Tibial artery (tissue), 4 donors: Measurements from ENCODE around the gene TMEM247.

Experiments used
- DNase-seq, 2 donors: peaks; one replicate each; pipeline ENCODE4 v3.0.0-alpha.2; 2019
- H3K27ac ChIP-seq, 2 donors: fragments of 200-600 bp; sonication (generic) in 1 of 2; 1 replicate in 1 of 2; 2 replicates in 1 of 2; pipeline ENCODE4 v1.5.1; 2018 to 2019; ENCODE audit warnings: mild to moderate bottlenecking in 1 of 2
- H3K27me3 ChIP-seq, 2 donors: fragments of 200-600 bp; sonication (generic) in 1 of 2; one replicate each; pipeline versions ENCODE4 v1.5.1 to v1.6.0; 2016 to 2019
- H3K36me3 ChIP-seq, 3 donors: fragments of 200-600 bp; sonication (generic) in 2 of 3; one replicate each; pipeline ENCODE4 v1.5.1; 2016 to 2019; ENCODE audit warnings: mild to moderate bottlenecking in 2 of 3
- H3K4me1 ChIP-seq, 4 donors: fragments of 200-600 bp; sonication (generic) in 2 of 4; 1 replicate in 3 of 4; 2 replicates in 1 of 4; pipeline ENCODE4 v1.5.1; 2016 to 2019
- H3K4me3 ChIP-seq, 2 donors: fragments of 200-600 bp; sonication (generic) in 1 of 2; 1 replicate in 1 of 2; 2 replicates in 1 of 2; pipeline ENCODE4 v1.5.1; 2018 to 2019; ENCODE audit warnings: mild to moderate bottlenecking in 2 of 2
- H3K9me3 ChIP-seq, 3 donors: fragments of 200-600 bp; sonication (generic) in 1 of 3; one replicate each; pipeline ENCODE4 v1.5.1; 2016 to 2019
- CTCF ChIP-seq, 2 experiments: fragments of 200-600 bp in 1 of 2; fragments of 450-650 bp in 1 of 2; IDR thresholded peaks; one replicate each; pipeline ENCODE4 v1.5.1; 2017 to 2019; ENCODE audit warnings: antibody characterized with exemption in 2 of 2, mild to moderate bottlenecking in 1 of 2, moderate library complexity in 1 of 2
- intact Hi-C: fragments of 100-400 bp; cut with DNase I; formaldehyde crosslinking; loops from one replicate; pipeline ENCODE4 v1.15.0; 2023; ENCODE audit warnings: low total_unique reads

Gene TMEM247

DNA sequence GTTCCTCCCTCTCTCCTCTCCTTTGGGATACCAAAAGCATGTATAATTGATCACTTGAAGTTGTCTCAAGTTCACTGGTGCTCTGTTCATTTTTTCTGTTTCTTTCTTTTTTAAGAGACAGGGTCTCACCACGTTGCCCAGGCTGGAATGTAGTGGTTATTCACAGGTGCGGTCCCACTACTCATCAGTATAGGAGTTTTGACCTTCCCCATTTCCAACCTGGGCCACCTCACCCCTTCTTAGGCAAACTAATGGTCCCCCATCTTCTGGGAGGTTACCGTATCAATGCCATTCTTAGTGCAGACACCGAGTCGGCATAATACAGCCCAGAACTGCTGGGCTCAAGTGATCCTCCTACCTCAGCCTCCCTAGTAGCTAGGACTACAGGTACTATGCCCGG lies 31.3 kb upstream of the TMEM247 start:
- no peaks in the 10 kb centered on the region for H3K36me3 ChIP-seq
- peaks cover 0 to 12% (median 5%) of the 10 kb centered on the region in 4 donors for H3K4me1 ChIP-seq
- peaks cover 0 to 5% (median 0%) of the 10 kb centered on the region in 3 donors for H3K9me3 ChIP-seq
- no peak overlapping the region for H3K4me3 ChIP-seq
- no peak for DNase-seq
- TF ChIP-seq CTCF (IDR thresholded peaks at IDR 0.05) = no peak
- intact Hi-C loops = no loop called here
- H3K27ac ChIP-seq = no peak overlapping the region
- H3K27me3 ChIP-seq = no peaks in the 10 kb centered on the region

GRCh38 chr2:46448641-46449040 lies 30.7 kb upstream of the TMEM247 start:
- TF ChIP-seq CTCF (IDR thresholded peaks at IDR 0.05) = no peak
- Histone ChIP-seq H3K36me3 (no peaks in the 10 kb centered on the region), H3K27me3 (no peaks in the 10 kb centered on the region), H3K9me3 (peaks cover 0 to 5% (median 0%) of the 10 kb centered on the region in 3 donors), H3K4me1 (peaks cover 0 to 12% (median 5%) of the 10 kb centered on the region in 4 donors), H3K27ac (no peak overlapping the region), H3K4me3 (no peak overlapping the region)
- intact Hi-C loops = no loop called here
- no peak for DNase-seq

GRCh38 chr2:46449700-46450099 lies 29.7 kb upstream of the TMEM247 start:
- intact Hi-C loops = no loop called here
- Histone ChIP-seq H3K4me3 (no peak overlapping the region), H3K36me3 (no peaks in the 10 kb centered on the region), H3K4me1 (peaks cover 0 to 12% (median 5%) of the 10 kb centered on the region in 4 donors), H3K27ac (no peak overlapping the region), H3K27me3 (no peaks in the 10 kb centered on the region), H3K9me3 (peaks cover 0 to 5% (median 0%) of the 10 kb centered on the region in 3 donors)
- no peak for TF ChIP-seq CTCF (IDR thresholded peaks at IDR 0.05)
- DNase-seq = no peak

- H3K4me1 ChIP-seq = peaks cover 0 to 12% (median 5%) of the 10 kb centered on the region in 4 donors
- no peak for TF ChIP-seq CTCF (IDR thresholded peaks at IDR 0.05)
- no peaks in the 10 kb centered on the region for H3K9me3 ChIP-seq
- intact Hi-C loops = no loop called here
- no peaks in the 10 kb centered on the region for H3K27me3 ChIP-seq
- H3K4me3 ChIP-seq = no peak overlapping the region
- peak overlapping the region; percentile 54 to 63 for H3K27ac ChIP-seq
- peak in 1 of 2 donors; percentile 65 for DNase-seq
- H3K36me3 ChIP-seq = no peaks in the 10 kb centered on the region
These were observed 28.1 kb upstream of the TMEM247 start for GRCh38 chr2:46451131-46451711.

GRCh38 chr2:46456789-46457188 lies 22.6 kb upstream of the TMEM247 start:
- Histone ChIP-seq H3K27me3 (no peaks in the 10 kb centered on the region), H3K27ac (no peak overlapping the region), H3K36me3 (no peaks in the 10 kb centered on the region), H3K9me3 (no peaks in the 10 kb centered on the region), H3K4me1 (peaks cover 0 to 17% (median 8%) of the 10 kb centered on the region in 4 donors), H3K4me3 (no peak overlapping the region)
- no peak for DNase-seq
- no peak for TF ChIP-seq CTCF (IDR thresholded peaks at IDR 0.05)
- intact Hi-C loops = no loop called here
